Lower leg skin (tissue), 4 donors: ENCODE measurements around the gene SUGCT. TPM values are rescaled to one million over a fixed set of nuclear protein-coding genes. Genes with fewer than 3 reads are reported as not detected.
"Not testable (repeated sequence)": the region's sequence is repeated elsewhere in the genome, so short reads cannot be mapped to it uniquely, and the experiment has no call there.

Experiments
- DNase-seq, 2 donors: peaks; one replicate each; pipeline ENCODE4 v3.0.0-alpha.2; 2019; ENCODE audit warnings: low spot score in 2 of 2
- H3K4me3 ChIP-seq: fragments of 200-600 bp; sonication (generic); 2 replicates; pipeline ENCODE4 v1.5.1; 2017; ENCODE audit warnings: mild to moderate bottlenecking, low read depth; ENCODE audit not compliant: poor library complexity, severe bottlenecking
- CTCF ChIP-seq, 3 donors: fragments of 450-650 bp; IDR thresholded peaks; one replicate each; pipeline ENCODE4 v1.5.1; 2016; ENCODE audit warnings: antibody characterized with exemption in 3 of 3, mild to moderate bottlenecking in 3 of 3, moderate library complexity in 2 of 3
- POLR2A ChIP-seq, 2 donors: fragments of 450-650 bp; IDR thresholded peaks; one replicate each; pipeline ENCODE4 v1.6.1; 2016 to 2017; ENCODE audit warnings: antibody characterized with exemption in 2 of 2, mild to moderate bottlenecking in 1 of 2, moderate library complexity in 1 of 2
- WGBS, 2 donors: methylation state at CpG; one replicate each; pipeline ENCODE4 v1.1.5; 2018; 5-methylcytosine and 5-hydroxymethylcytosine counted together
- intact Hi-C: fragments of 100-400 bp; cut with DNase I; formaldehyde crosslinking; loops from one replicate; pipeline ENCODE4 v1.15.0; 2023; ENCODE audit warnings: low total_unique reads
- total RNA-seq, 4 donors: library from RNA; depleted of rRNA; stranded (reverse); fragments of >200 nt; gene quantifications; one replicate each; pipeline ENCODE4 v1.1.0, GENCODE V29; 2016

Gene SUGCT
- total RNA-seq, 4 donors from 2014 or later, result 0.49 to 1.6 (median 0.59) TPM; not detected in 1

- no peak for DNase-seq
- TF ChIP-seq CTCF (IDR thresholded peaks at IDR 0.05) (no peak), POLR2A (IDR thresholded peaks at IDR 0.05) (no peak)
- intact Hi-C loops, result no loop called here
- H3K4me3 ChIP-seq, result no peak overlapping the region
- 61 to 64% methylated on average over 3 of the region's 3 CpGs for WGBS, 2 donors
Observed at GRCh38 chr7:40263752-40264390, 129.1 kb downstream of the SUGCT start.

GRCh38 chr7:40267583-40267982, 132.8 kb downstream of the SUGCT start:
- 48 to 54% methylated on average over 1 of the region's 1 CpG for WGBS, 2 donors
- DNase-seq, result no peak
- no peak overlapping the region for H3K4me3 ChIP-seq
- intact Hi-C loops, result no loop called here
- no peak for TF ChIP-seq CTCF (IDR thresholded peaks at IDR 0.05)
- TF ChIP-seq POLR2A (IDR thresholded peaks at IDR 0.05), result no peak

- peak in 1 of 2 donors; percentile 13 for DNase-seq
- H3K4me3 ChIP-seq, intact Hi-C loops: not testable (repeated sequence)
- WGBS, 2 donors, result 86 to 87% methylated on average over 5 of the region's 5 CpGs
Observed at GRCh38 chr7:40268810-40269209, 134.0 kb downstream of the SUGCT start.

- no peak overlapping the region for H3K4me3 ChIP-seq
- no peak for DNase-seq
- 76 to 77% methylated on average over 2 of the region's 2 CpGs for WGBS, 2 donors
- TF ChIP-seq CTCF (IDR thresholded peaks at IDR 0.05), result no peak
- TF ChIP-seq POLR2A (IDR thresholded peaks at IDR 0.05), result no peak
- intact Hi-C loops, result no loop called here
Observed at GRCh38 chr7:40276061-40276460, 141.3 kb downstream of the SUGCT start.

- no peak for DNase-seq
- WGBS, 2 donors, result 42 to 46% methylated on average over 2 of the region's 2 CpGs
- no peak overlapping the region for H3K4me3 ChIP-seq
- TF ChIP-seq POLR2A (IDR thresholded peaks at IDR 0.05) (no peak), CTCF (IDR thresholded peaks at IDR 0.05) (no peak)
- intact Hi-C loops, result no loop called here
Observed at GRCh38 chr7:40279991-40280390, 145.2 kb downstream of the SUGCT start.

- no peak for TF ChIP-seq POLR2A (IDR thresholded peaks at IDR 0.05)
- TF ChIP-seq CTCF (IDR thresholded peaks at IDR 0.05), result no peak
- H3K4me3 ChIP-seq, result no peak overlapping the region
- intact Hi-C loops, result no loop called here
- DNase-seq, result no peak
- WGBS, 2 donors, result 71 to 78% methylated on average over 2 of the region's 2 CpGs
Observed at GRCh38 chr7:40282858-40283257, 148.1 kb downstream of the SUGCT start.
